GM12878 (cell line): ENCODE results near the gene ADGRG7. TPM values are rescaled to one million over a fixed set of nuclear protein-coding genes. Genes with fewer than 3 reads are reported as not detected.
A peak's percentile ranks its signal among the peaks of the same experiment; 100 is the strongest.

Experiments used
- ATAC-seq: fragments of 200-7000 bp; cut with Tn5 transposase; 3 replicates; pipeline ENCODE4 v1.9.1; 2020; ENCODE audit warnings: mild to moderate bottlenecking, moderate library complexity
- BruUV-seq: library from RNA; stranded (reverse); fragments of 400-500 nt; replicated peaks from 2 replicates; lab custom pipeline; 2021; lab: Mats Ljungman, UMichigan
- CTCF ChIA-PET: fragments of 300-600 bp; sonication (Branson Sonifier 250); formaldehyde crosslinking; extraction: SDS; loops from one replicate; lab custom pipeline; 2021; ENCODE audit warnings: inconsistent platforms; lab: Yijun Ruan, JAX
- POLR2A ChIA-PET: fragments of 350-600 bp; formaldehyde crosslinking; extraction: SDS; loops from one replicate; lab custom pipeline; 2021; ENCODE audit warnings: inconsistent platforms; lab: Charles Lee
- RAD21 ChIA-PET: fragments of 300-600 bp; sonication (Branson Sonifier 250); formaldehyde crosslinking; loops from one replicate; lab custom pipeline; 2023; ENCODE audit warnings: antibody characterized with exemption; ENCODE audit not compliant: unreplicated experiment; lab: Charles Lee
- SMC1A ChIA-PET: fragments of 300-600 bp; sonication (Branson Sonifier 250); formaldehyde crosslinking; loops from one replicate; lab custom pipeline; 2023; ENCODE audit not compliant: unreplicated experiment, uncharacterized antibody; lab: Charles Lee
- DNase-seq: peaks from one replicate; pipeline ENCODE4 v3.0.0-alpha.2; 2011; ENCODE audit warnings: low read depth, low spot score
- FAIRE-seq: peaks from 3 replicates; lab custom pipeline; 2011; peaks lifted over from hg19 to GRCh38; lab: Jason Lieb, UNC
- H2AFZ ChIP-seq: 2 replicates; pipeline ENCODE4 v1.6.0; 2011; ENCODE audit warnings: low read depth, low read length, control low read depth; ENCODE audit not compliant: control insufficient read depth
- H3K27ac ChIP-seq: 2 replicates; pipeline ENCODE4 v1.5.1; 2011; ENCODE audit warnings: control low read depth; ENCODE audit not compliant: control insufficient read depth, insufficient read depth
- H3K27me3 ChIP-seq, 2 experiments: replicated peaks in 1 of 2; 2 replicates each; pipeline versions ENCODE4 v1.6.0 to v1.6.1; 2011; ENCODE audit warnings: low read length in 1 of 2; ENCODE audit not compliant: control insufficient read depth in 2 of 2, insufficient read depth in 2 of 2
- H3K36me3 ChIP-seq, 2 experiments: 2 replicates each; pipeline ENCODE4 v1.5.1; 2011; ENCODE audit warnings: low read length in 1 of 2; ENCODE audit not compliant: control insufficient read depth in 2 of 2, insufficient read depth in 2 of 2
- H3K4me1 ChIP-seq: 2 replicates; pipeline ENCODE4 v1.6.1; 2011; ENCODE audit warnings: mild to moderate bottlenecking, low read length, moderate library complexity, mixed read lengths; ENCODE audit not compliant: control insufficient read depth, insufficient read depth
- H3K4me2 ChIP-seq: 2 replicates; pipeline ENCODE4 v1.6.0; 2011; ENCODE audit warnings: control low read depth; ENCODE audit not compliant: control insufficient read depth, insufficient read depth
- H3K4me3 ChIP-seq: fragments of 200-600 bp; sonication (generic); 2 replicates; pipeline ENCODE4 v1.5.1; 2016
- H3K79me2 ChIP-seq: 2 replicates; pipeline ENCODE4 v1.6.0; 2011; ENCODE audit warnings: low read length; ENCODE audit not compliant: control insufficient read depth, insufficient read depth
- H3K9ac ChIP-seq: 2 replicates; pipeline ENCODE4 v1.8.0; 2011; ENCODE audit warnings: low read length, control low read depth, mixed read lengths; ENCODE audit not compliant: control insufficient read depth, insufficient read depth
- H3K9me3 ChIP-seq: replicated peaks from 3 replicates; pipeline ENCODE4 v1.5.1; 2011; ENCODE audit warnings: mild to moderate bottlenecking, low read length; ENCODE audit not compliant: control insufficient read depth, insufficient read depth
- H4K20me1 ChIP-seq: 2 replicates; pipeline ENCODE4 v1.6.0; 2011; ENCODE audit not compliant: control insufficient read depth, insufficient read depth
- CHD1 ChIP-seq: IDR thresholded peaks from 2 replicates; pipeline ENCODE4 v1.6.1; 2012; ENCODE audit warnings: low read depth, low read length, improper control_type of control experiment
- FOXK2 ChIP-seq: fragments of 450-650 bp; IDR thresholded peaks from 2 replicates; pipeline ENCODE4 v1.6.1; 2017; ENCODE audit warnings: mild to moderate bottlenecking, moderate library complexity
- HDAC6 ChIP-seq: fragments of 200-600 bp; sonication (generic); IDR thresholded peaks from one replicate; pipeline ENCODE4 v1.8.0; 2017; ENCODE audit warnings: antibody characterized with exemption; ENCODE audit not compliant: unreplicated experiment
- HSF1 ChIP-seq: fragments of 150-350 bp; IDR thresholded peaks from 2 replicates; pipeline ENCODE4 v1.6.1; 2014; ENCODE audit warnings: mild to moderate bottlenecking, low read depth, low read length
- MLLT1 ChIP-seq: fragments of 450-650 bp; IDR thresholded peaks from 2 replicates; pipeline ENCODE4 v1.6.1; 2016; ENCODE audit warnings: mild to moderate bottlenecking
- MTA3 ChIP-seq: IDR thresholded peaks from 2 replicates; pipeline ENCODE4 v1.6.1; 2012; ENCODE audit warnings: low read length, inconsistent platforms, borderline replicate concordance
- MYB ChIP-seq: fragments of 150-350 bp; IDR thresholded peaks from 2 replicates; pipeline ENCODE4 v1.6.1; 2014; ENCODE audit warnings: mild to moderate bottlenecking, low read depth, low read length, borderline replicate concordance
- NFIC ChIP-seq: IDR thresholded peaks from 2 replicates; pipeline ENCODE4 v1.6.1; 2012; ENCODE audit warnings: low read depth, mild to moderate bottlenecking, inconsistent platforms, low read length, moderate library complexity
- PBX3 ChIP-seq: IDR thresholded peaks from 2 replicates; pipeline ENCODE4 v1.6.1; 2011; ENCODE audit warnings: mild to moderate bottlenecking, low read depth, low read length, moderate library complexity; ENCODE audit not compliant: insufficient replicate concordance
- SIN3A ChIP-seq: IDR thresholded peaks from 2 replicates; pipeline ENCODE4 v1.6.1; 2012; ENCODE audit warnings: low read depth, low read length, improper control_type of control experiment
- SP1 ChIP-seq: IDR thresholded peaks from one replicate; pipeline ENCODE4 v1.6.1; 2011; ENCODE audit warnings: low read depth, low read length
- SREBF2 ChIP-seq: IDR thresholded peaks from 2 replicates; pipeline ENCODE4 v1.6.1; 2012; ENCODE audit warnings: mild to moderate bottlenecking, low read length
- WGBS: methylation state at CpG from one replicate; pipeline ENCODE4 v1.1.6; 2016; ENCODE audit warnings: low lambda C conversion rate; ENCODE audit not compliant: insufficient replicate concordance, insufficient coverage; ENCODE audit errors: missing lambda C conversion rate; 5-methylcytosine and 5-hydroxymethylcytosine counted together
- in situ Hi-C: fragments of 300-500 bp; cut with MboI; formaldehyde crosslinking; loops from 9 replicates; pipeline ENCODE4 v1.14.3; 2018; ENCODE audit warnings: mixed read lengths
- intact Hi-C: fragments of 100-400 bp; cut with micrococcal nuclease; formaldehyde crosslinking; loops from one replicate; pipeline ENCODE4 v1.14.2; 2022; ENCODE audit not compliant: unreplicated experiment
- polyA plus RNA-seq, 11 experiments: library from polyadenylated mRNA; depleted of rRNA in 4 of 11; unstranded in 6 of 11; stranded (reverse) in 5 of 11; fragments of >200 nt; fragmentation: Nextera tagmentation in 4 of 11; fragmentation: Illumina TruSeq in 1 of 11; extraction: Ambion mirVana in 4 of 11; extraction: Trizol in 1 of 11; gene quantifications; 1 replicate in 1 of 11; 2 replicates in 10 of 11; pipeline versions ENCODE4 v1.2.1 to v1.2.3, GENCODE V29; 2011 to 2016; ENCODE audit warnings: inconsistent platforms in 2 of 11, missing spikeins in 2 of 11, low read depth in 1 of 11
- total RNA-seq, 4 experiments: library from RNA; depleted of rRNA in 3 of 4; stranded (reverse); fragments of >200 nt in 3 of 4; fragmentation: Illumina TruSeq in 1 of 4; extraction: Trizol in 1 of 4; gene quantifications; 2 replicates each; pipeline versions ENCODE4 v1.2.1 to v1.2.3, GENCODE V29; 2013 to 2021

ADGRG7 gene
- total and polyA plus RNA-seq, 10 of the 15 experiments (the other 5 are each of a cell fraction or from before 2014, with no cell fraction given), result 0.02 to 0.21 (median 0.14) TPM; not detected in 7

- Histone ChIP-seq H4K20me1 (no peaks in the 10 kb centered on the region), H3K4me1 (no peaks in the 10 kb centered on the region), H3K4me2 (no peak overlapping the region), H3K9ac (no peak overlapping the region), H2AFZ (no peak overlapping the region), H3K9me3 (no peaks in the 10 kb centered on the region), H3K27me3 (no peaks in the 10 kb centered on the region), H3K79me2 (no peaks in the 10 kb centered on the region), H3K36me3 (no peaks in the 10 kb centered on the region), H3K27ac (no peak overlapping the region), H3K4me3 (no peak overlapping the region)
- DNase-seq (no peak), ATAC-seq (peak; percentile 87), FAIRE-seq (no peak)
- ChIA-PET SMC1A (interaction anchor here (0.9 to 1.9 kb wide), 4 partner anchors 11 to 151 kb away, joined by 3 to 10 read pairs (median 4); no protein-coding TSS in a partner anchor), RAD21 (interaction anchor here (1.0 to 1.4 kb wide), 5 partner anchors 10 to 151 kb away, joined by 3 to 9 read pairs (median 5); no protein-coding TSS in a partner anchor), POLR2A (interaction anchor here (0.6 to 1.0 kb wide), 2 partner anchors 10 to 13 kb away, joined by 3 read pairs; no protein-coding TSS in a partner anchor), CTCF (interaction anchor here (0.6 to 1.7 kb wide), 7 partner anchors 10 to 299 kb away, joined by 3 to 8 read pairs (median 5); no protein-coding TSS in a partner anchor)
- intact Hi-C loops (no loop called here), in situ Hi-C loops (no loop called here)
- 45% methylated on average over 4 of the region's 4 CpGs for WGBS
- BruUV-seq, result no TSS peak
- TF ChIP-seq MTA3 (no peak), MLLT1 (peak; percentile 32; the same call in 1 of the 2 replicates)
Observed at GRCh38 chr3:100613721-100614390, 4.5 kb downstream of the ADGRG7 start.

- ChIA-PET POLR2A (no interaction called here), RAD21 (interaction anchor here (1.4 kb wide), 1 partner anchor 19 kb away, joined by 5 read pairs; no protein-coding TSS in a partner anchor), CTCF (interaction anchor here (1.6 to 1.7 kb wide), 2 partner anchors 12 to 19 kb away, joined by 6 to 8 read pairs; no protein-coding TSS in a partner anchor), SMC1A (interaction anchor here (1.8 to 1.9 kb wide), 2 partner anchors 12 to 19 kb away, joined by 4 to 10 read pairs; no protein-coding TSS in a partner anchor)
- in situ Hi-C loops (no loop called here), intact Hi-C loops (no loop called here)
- Histone ChIP-seq H3K9me3 (no peaks in the 10 kb centered on the region), H3K4me2 (no peak overlapping the region), H3K4me3 (no peak overlapping the region), H3K27me3 (no peaks in the 10 kb centered on the region), H3K79me2 (no peaks in the 10 kb centered on the region), H4K20me1 (no peaks in the 10 kb centered on the region), H2AFZ (no peak overlapping the region), H3K36me3 (no peaks in the 10 kb centered on the region), H3K4me1 (no peaks in the 10 kb centered on the region), H3K9ac (no peak overlapping the region), H3K27ac (no peak overlapping the region)
- no peak for FAIRE-seq
- TF ChIP-seq SP1 (no peak), NFIC (no peak), HDAC6 (no peak), MYB (no peak), FOXK2 (no peak), HSF1 (no peak), PBX3 (no peak), CHD1 (no peak), SREBF2 (no peak), SIN3A (no peak)
- peak; percentile 75 for ATAC-seq
- DNase-seq, result no peak
- no TSS peak for BruUV-seq
Observed at GRCh38 chr3:100614941-100615340, 5.5 kb downstream of the ADGRG7 start.
